ENCODE data around the gene HIP1R.

HIP1R gene

DNA sequence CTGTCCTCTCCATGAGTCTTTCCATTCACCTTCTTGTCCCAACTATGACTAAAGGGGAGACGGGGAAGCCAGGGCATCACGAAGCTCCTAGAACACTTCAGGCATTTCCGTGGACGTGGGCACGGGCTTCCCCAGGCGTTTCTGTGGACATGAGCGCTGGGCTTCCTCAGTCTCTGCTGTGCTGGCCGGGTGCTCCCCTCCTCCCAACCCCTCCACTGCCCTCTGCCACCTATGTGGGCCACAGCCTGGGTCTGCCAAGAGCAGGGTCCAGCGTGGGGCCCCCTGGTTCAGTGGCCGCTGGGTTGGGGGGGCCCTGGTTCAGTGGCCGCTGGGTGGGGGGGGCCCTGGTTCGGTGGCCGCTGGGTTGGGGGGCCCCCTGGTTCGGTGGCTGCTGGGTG is 14.8 kb downstream of the HIP1R start:
- Histone ChIP-seq H3K4me2 (ENCODE audit: insufficient read depth, low read length) (no peak overlapping the region), H3K4me1 (ENCODE audit: insufficient read depth, low read length) (no peaks in the 10 kb centered on the region), H3K27ac (ENCODE audit: low read length) (no peak overlapping the region), H3K9ac (ENCODE audit: low read depth, low read length) (no peak overlapping the region), H3K27me3 (ENCODE audit: insufficient read depth, low read length, poor library complexity) (no peaks in the 10 kb centered on the region), H3K79me2 (ENCODE audit: insufficient read depth, low read length) (no peaks in the 10 kb centered on the region), H2AFZ (ENCODE audit: low read depth, low read length) (no peak overlapping the region), H3K36me3 (ENCODE audit: insufficient read depth, low read length) (peaks cover 3% of the 10 kb centered on the region; the same call in 1 of the 2 replicates), H4K20me1 (ENCODE audit: insufficient read depth, low read length) (peaks cover 36% of the 10 kb centered on the region), H3K9me3 (ENCODE audit: insufficient read depth, low read length, severe bottlenecking) (no peaks in the 10 kb centered on the region), H3K4me3 (ENCODE audit: low read depth in 1 of 2, low read length in 2 of 2) (no peak overlapping the region)
- TF ChIP-seq, protein P1, sequence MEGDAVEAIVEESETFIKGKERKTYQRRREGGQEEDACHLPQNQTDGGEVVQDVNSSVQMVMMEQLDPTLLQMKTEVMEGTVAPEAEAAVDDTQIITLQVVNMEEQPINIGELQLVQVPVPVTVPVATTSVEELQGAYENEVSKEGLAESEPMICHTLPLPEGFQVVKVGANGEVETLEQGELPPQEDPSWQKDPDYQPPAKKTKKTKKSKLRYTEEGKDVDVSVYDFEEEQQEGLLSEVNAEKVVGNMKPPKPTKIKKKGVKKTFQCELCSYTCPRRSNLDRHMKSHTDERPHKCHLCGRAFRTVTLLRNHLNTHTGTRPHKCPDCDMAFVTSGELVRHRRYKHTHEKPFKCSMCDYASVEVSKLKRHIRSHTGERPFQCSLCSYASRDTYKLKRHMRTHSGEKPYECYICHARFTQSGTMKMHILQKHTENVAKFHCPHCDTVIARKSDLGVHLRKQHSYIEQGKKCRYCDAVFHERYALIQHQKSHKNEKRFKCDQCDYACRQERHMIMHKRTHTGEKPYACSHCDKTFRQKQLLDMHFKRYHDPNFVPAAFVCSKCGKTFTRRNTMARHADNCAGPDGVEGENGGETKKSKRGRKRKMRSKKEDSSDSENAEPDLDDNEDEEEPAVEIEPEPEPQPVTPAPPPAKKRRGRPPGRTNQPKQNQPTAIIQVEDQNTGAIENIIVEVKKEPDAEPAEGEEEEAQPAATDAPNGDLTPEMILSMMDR (IDR thresholded peaks at IDR 0.05; ENCODE audit: borderline replicate concordance, extremely low read depth, low read length, poor library complexity, severe bottlenecking): no peak
- TF ChIP-seq EZH2 (IDR thresholded peaks at IDR 0.05; ENCODE audit: borderline replicate concordance, low read depth, low read length, severe bottlenecking): no peak
- DNase-seq (no peak), ATAC-seq (ENCODE audit: insufficient read depth, low read depth) (no peak)

DNA sequence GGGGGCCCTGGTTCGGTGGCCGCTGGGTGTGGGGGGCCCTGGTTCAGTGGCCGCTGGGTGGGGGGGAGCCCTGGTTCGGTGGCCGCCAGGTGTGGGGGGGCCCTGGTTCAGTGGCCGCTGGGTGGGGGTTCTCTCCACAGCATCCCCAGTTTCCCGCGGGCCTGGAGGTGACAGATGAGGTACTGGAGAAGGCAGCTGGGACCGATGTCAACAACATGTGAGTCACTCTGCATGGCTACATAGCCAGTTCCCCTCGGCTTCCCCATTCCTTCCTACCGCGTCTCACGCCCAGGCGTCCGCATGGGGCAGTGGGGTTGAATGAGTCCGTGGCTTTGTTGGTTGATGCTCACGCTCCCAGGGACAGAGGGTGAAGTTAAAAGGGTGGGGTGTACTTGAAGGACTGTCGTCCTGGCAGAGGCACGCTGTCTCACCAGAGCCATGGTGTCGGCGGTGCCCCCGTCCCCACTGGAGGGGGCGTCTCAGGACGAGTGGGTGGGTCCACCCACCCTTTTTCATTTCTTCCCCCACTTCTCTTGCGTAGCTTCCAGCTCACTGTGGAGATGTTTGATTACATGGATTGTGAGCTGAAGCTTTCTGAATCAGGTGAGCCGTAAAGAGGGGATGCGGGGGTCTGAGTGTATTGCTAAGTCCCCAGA is 15.6 kb downstream of the HIP1R start:
- TF ChIP-seq, protein P1 (IDR thresholded peaks at IDR 0.05; ENCODE audit: borderline replicate concordance, extremely low read depth, low read length, poor library complexity, severe bottlenecking): no peak
- H3K4me2 ChIP-seq (ENCODE audit: insufficient read depth, low read length): no peak overlapping the region
- H4K20me1 ChIP-seq (ENCODE audit: insufficient read depth, low read length): peaks cover 29% of the 10 kb centered on the region
- no peak for DNase-seq
- H3K9me3 ChIP-seq (ENCODE audit: insufficient read depth, low read length, severe bottlenecking): no peaks in the 10 kb centered on the region
- no peaks in the 10 kb centered on the region for H3K79me2 ChIP-seq (ENCODE audit: insufficient read depth, low read length)
- peaks cover 3% of the 10 kb centered on the region; the same call in 1 of the 2 replicates for H3K36me3 ChIP-seq (ENCODE audit: insufficient read depth, low read length)
- no peak overlapping the region for H3K27ac ChIP-seq (ENCODE audit: low read length)
- no peak overlapping the region for H2AFZ ChIP-seq (ENCODE audit: low read depth, low read length)
- H3K9ac ChIP-seq (ENCODE audit: low read depth, low read length): no peak overlapping the region
- ATAC-seq (ENCODE audit: insufficient read depth, low read depth): no peak
- no peaks in the 10 kb centered on the region for H3K4me1 ChIP-seq (ENCODE audit: insufficient read depth, low read length)
- H3K4me3 ChIP-seq (ENCODE audit: low read depth in 1 of 2, low read length in 2 of 2): no peak overlapping the region
- H3K27me3 ChIP-seq (ENCODE audit: insufficient read depth, low read length, poor library complexity): no peaks in the 10 kb centered on the region

DNA sequence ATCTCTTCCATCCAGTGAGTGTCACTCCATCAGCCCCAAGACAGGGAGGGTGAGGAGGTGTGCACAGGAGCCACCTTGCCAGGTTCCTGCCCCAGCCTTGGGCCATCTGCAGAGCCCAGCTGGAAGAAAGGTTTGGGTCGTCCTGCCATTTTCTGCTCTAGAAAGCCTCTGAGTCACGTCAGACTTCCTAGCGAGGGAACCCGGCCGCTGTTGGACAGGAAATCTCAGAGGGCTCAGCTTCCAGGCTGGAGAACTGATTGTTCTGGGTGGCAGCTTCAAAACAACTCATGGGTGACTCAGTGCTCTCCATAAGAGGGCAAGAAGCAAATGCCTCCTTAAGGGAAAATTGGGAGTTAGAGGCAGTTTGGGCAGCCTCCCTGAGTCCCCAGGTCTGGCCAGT is 16.6 kb downstream of the HIP1R start:
- TF ChIP-seq, protein P1 (IDR thresholded peaks at IDR 0.05; ENCODE audit: borderline replicate concordance, extremely low read depth, low read length, poor library complexity, severe bottlenecking): no peak
- TF ChIP-seq EZH2 (IDR thresholded peaks at IDR 0.05; ENCODE audit: borderline replicate concordance, low read depth, low read length, severe bottlenecking): no peak
- no peak overlapping the region for H3K27ac ChIP-seq (ENCODE audit: low read length)
- no peaks in the 10 kb centered on the region for H3K27me3 ChIP-seq (ENCODE audit: insufficient read depth, low read length, poor library complexity)
- H3K4me1 ChIP-seq (ENCODE audit: insufficient read depth, low read length): no peaks in the 10 kb centered on the region
- H3K4me2 ChIP-seq (ENCODE audit: insufficient read depth, low read length): no peak overlapping the region
- no peak overlapping the region for H3K4me3 ChIP-seq (ENCODE audit: low read depth in 1 of 2, low read length in 2 of 2)
- no peaks in the 10 kb centered on the region for H3K9me3 ChIP-seq (ENCODE audit: insufficient read depth, low read length, severe bottlenecking)
- no peak for DNase-seq
- H2AFZ ChIP-seq (ENCODE audit: low read depth, low read length): no peak overlapping the region
- no peak overlapping the region for H3K9ac ChIP-seq (ENCODE audit: low read depth, low read length)
- H4K20me1 ChIP-seq (ENCODE audit: insufficient read depth, low read length): peaks cover 20% of the 10 kb centered on the region; the same call in 1 of the 2 replicates
- no peaks in the 10 kb centered on the region for H3K79me2 ChIP-seq (ENCODE audit: insufficient read depth, low read length)
- H3K36me3 ChIP-seq (ENCODE audit: insufficient read depth, low read length): peaks cover 8% of the 10 kb centered on the region
- ATAC-seq (ENCODE audit: insufficient read depth, low read depth): no peak

All from DND-41 (cell line).